GM12864 (cell line): ENCODE measurements around the gene EDC3.
A peak's percentile ranks its signal among the peaks of the same experiment; 100 is the strongest.
"Not testable (repeated sequence)": the region's sequence is repeated elsewhere in the genome, so short reads cannot be mapped to it uniquely, and the experiment has no call there.

Source experiments
- DNase-seq: peaks from one replicate; pipeline ENCODE4 v3.0.0-alpha.2; 2011; ENCODE audit warnings: low read depth
- H3K4me3 ChIP-seq: 2 replicates; pipeline ENCODE4 v1.5.1; 2011; ENCODE audit warnings: mild to moderate bottlenecking, low read depth, low read length, control low read depth
- TF ChIP-seq, protein P1 (sequence below): IDR thresholded peaks from 2 replicates; pipeline ENCODE4 v1.5.1; 2011; ENCODE audit warnings: low read depth, mild to moderate bottlenecking, moderate library complexity, low read length, control low read depth, inconsistent platforms; ENCODE audit errors: missing control alignments

EDC3 gene

DNA sequence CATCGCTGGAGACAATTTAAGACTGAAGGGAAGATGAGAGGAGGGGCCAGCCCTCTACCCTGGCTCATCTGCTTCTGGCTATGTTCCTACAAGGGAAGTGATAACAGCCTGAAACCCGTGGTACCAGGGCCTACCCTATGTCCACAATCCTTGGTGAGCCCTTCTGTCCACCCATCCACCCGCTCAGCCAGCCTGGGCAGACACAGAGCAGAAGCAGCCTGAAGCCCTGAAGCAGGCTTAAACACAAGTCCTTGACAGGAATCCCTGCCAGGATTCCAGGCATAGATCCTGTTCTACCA, 64.8 kb downstream of the EDC3 start:
- DNase-seq = no peak
- H3K4me3 ChIP-seq = no peak overlapping the region
- TF ChIP-seq, protein P1, sequence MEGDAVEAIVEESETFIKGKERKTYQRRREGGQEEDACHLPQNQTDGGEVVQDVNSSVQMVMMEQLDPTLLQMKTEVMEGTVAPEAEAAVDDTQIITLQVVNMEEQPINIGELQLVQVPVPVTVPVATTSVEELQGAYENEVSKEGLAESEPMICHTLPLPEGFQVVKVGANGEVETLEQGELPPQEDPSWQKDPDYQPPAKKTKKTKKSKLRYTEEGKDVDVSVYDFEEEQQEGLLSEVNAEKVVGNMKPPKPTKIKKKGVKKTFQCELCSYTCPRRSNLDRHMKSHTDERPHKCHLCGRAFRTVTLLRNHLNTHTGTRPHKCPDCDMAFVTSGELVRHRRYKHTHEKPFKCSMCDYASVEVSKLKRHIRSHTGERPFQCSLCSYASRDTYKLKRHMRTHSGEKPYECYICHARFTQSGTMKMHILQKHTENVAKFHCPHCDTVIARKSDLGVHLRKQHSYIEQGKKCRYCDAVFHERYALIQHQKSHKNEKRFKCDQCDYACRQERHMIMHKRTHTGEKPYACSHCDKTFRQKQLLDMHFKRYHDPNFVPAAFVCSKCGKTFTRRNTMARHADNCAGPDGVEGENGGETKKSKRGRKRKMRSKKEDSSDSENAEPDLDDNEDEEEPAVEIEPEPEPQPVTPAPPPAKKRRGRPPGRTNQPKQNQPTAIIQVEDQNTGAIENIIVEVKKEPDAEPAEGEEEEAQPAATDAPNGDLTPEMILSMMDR = no peak

DNA sequence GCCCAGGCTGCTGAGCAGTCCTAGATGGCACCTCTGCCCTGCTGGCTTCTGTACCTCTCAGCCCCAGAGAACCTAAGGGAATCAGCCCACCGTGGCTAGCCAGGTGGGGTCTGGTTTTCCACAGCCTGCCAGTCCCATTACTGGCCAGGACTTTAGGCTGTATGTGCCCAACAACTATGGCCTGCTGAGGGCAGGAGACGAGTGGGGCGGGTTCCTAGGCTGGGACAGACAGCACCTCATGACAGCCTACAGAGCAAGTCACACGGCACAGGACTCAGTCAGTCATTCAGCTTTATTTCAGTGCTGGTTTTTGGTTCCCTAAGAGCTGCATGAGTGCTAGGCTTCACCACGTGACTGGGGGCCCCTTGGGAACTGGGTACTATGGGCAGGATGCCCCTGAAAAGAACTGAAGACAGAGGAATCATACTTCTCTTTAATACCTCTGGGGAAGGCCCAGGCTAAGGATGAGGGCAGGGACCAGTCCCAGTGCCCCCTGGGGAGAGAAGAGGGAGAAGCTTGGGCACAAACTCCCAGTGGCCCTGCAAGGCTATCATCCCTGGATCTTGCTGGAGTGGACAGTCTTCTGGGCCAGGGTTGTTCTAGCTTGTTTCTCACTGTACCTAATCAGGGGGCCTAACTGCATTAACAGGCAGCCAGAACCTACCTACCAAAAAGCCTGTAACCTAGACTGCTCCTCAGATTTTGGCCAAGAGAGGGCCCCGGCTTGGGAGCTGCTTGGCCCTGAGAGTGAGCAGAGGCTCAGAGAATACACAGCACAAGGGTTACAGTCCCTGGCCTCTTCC, 65.3 kb downstream of the EDC3 start:
- no peak overlapping the region for H3K4me3 ChIP-seq
- no peak for DNase-seq
- TF ChIP-seq, protein P1 = no peak

DNA sequence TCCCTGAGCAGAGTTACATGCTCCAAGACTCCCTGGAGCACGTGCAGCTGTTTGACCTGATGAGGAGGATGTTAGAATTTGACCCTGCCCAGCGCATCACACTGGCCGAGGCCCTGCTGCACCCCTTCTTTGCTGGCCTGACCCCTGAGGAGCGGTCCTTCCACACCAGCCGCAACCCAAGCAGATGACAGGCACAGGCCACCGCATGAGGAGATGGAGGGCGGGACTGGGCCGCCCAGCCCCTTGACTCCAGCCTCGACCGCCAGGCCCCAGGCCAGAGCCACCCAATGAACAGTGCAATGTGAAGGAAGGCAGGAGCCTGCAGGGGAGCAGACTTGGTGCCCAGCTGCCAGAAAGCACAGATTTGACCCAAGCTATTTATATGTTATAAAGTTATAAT, 66.1 kb downstream of the EDC3 start:
- H3K4me3 ChIP-seq, DNase-seq: not testable (repeated sequence)

DNA sequence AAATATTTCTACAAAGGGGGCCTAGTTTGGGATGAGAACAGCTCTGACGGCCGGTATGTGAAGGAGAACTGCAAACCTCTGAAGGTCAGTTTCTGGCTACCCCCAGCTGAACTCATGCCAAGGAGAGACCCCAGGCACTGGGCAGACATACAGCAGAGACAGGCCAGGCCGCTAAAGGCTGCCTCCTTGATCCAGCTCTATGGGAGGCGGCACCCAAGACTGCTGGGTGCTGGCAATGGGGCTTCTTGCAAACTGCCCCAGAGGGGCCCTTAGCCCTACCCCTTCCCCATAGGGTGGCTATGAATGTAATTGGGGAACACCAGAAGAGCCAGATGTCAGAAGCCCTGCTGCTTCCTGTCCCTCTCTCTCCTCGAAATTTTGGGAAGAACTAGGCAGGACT, 66.9 kb downstream of the EDC3 start:
- DNase-seq = no peak
- no peak overlapping the region for H3K4me3 ChIP-seq
- TF ChIP-seq, protein P1 = no peak

DNA sequence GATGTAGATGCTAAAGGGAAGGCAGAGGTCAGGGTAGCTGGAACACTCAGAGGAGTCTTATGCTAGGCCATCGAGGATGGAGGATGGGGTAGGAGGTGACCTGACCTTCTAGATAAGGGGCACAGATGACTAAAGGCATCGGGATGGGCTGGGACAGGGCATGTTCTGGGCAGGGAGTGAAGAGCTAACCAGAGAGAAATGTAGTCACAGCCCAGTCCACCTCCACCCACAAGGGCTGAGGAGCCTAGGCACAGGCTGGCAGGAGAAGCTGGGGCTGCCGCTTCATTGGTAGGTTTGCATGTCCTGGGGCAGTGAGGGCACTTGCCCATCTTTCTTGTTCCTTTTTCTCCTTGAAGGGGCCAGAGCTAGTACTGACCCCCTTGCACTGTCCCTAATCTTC, 67.6 kb downstream of the EDC3 start:
- no peak overlapping the region for H3K4me3 ChIP-seq
- DNase-seq = no peak
- TF ChIP-seq, protein P1 = no peak

DNA sequence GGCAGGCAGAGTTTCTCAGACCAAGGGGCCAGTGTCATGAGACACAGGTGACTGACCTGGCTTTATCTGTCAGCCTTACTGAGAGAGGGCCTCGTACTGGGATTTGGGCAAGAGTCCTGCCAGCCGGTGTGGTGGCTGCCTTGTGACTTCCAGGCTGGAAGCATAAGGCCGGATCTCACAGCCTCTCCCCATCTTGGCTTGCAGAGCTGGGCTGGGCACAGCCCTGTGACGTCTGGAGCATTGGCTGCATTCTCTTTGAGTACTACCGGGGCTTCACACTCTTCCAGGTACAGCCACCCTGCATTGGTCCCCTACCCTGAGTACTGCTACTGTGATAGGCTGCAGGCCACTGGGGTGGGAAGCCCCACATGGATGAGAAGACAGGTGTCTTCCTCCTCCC, 68.1 kb downstream of the EDC3 start:
- no peak for DNase-seq
- TF ChIP-seq, protein P1 = no peak

DNA sequence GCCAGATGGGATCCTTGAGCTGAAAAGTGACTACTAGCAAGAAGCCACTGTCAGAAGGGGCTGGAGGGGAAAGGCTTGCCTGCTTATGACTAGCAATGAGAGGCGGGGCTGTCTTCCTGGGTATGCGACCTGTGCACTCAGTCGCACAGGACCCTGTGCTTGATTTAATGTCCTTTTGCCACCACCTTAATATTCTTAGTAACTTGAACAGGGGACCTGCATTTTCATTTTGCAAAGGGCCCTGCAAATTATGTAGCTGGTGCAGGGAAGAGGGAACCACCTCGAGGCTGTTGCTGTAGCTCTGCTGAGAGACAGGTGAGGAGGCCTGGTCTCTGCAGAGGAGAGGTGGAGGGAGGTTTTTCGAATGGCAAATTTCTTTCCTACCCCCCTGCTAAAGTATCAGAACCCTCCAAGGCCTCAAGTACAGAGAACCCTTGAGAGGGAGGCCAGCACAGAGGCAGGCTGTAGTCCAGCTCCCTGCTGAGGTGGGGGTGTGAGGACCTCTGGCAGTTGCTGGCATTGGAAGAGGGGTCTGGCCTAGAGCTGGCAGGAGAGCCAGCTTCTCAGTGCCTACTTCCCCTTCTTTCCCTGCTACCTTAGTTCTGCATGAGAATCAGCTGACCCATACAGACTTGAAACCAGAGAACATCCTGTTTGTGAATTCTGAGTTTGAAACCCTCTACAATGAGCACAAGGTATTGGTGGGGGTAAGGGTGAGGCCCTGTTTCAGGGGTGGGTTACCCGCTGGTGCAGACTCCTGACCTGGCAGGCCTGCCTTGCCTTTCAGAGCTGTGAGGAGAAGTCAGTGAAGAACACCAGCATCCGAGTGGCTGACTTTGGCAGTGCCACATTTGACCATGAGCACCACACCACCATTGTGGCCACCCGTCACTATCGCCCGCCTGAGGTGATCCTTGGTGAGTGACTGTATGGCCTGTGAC, 68.8 kb downstream of the EDC3 start:
- DNase-seq = peak; percentile 64
- no peak overlapping the region for H3K4me3 ChIP-seq
- TF ChIP-seq, protein P1 = no peak

More for the DNA sequence above, 68.1 kb downstream of the EDC3 start:
- no peak overlapping the region for H3K4me3 ChIP-seq
